GM12872 (cell line): ENCODE data around the gene AKR1E2.

Source experiments
- TF ChIP-seq, protein P1 (sequence below): IDR thresholded peaks from 3 replicates; pipeline ENCODE4 v1.5.1; 2011; ENCODE audit warnings: low read depth, mild to moderate bottlenecking, low read length, moderate library complexity; ENCODE audit not compliant: insufficient read depth

AKR1E2 gene

GRCh38 chr10:4835494-4835918 lies 9.5 kb downstream of the AKR1E2 start:
- TF ChIP-seq, protein P1, sequence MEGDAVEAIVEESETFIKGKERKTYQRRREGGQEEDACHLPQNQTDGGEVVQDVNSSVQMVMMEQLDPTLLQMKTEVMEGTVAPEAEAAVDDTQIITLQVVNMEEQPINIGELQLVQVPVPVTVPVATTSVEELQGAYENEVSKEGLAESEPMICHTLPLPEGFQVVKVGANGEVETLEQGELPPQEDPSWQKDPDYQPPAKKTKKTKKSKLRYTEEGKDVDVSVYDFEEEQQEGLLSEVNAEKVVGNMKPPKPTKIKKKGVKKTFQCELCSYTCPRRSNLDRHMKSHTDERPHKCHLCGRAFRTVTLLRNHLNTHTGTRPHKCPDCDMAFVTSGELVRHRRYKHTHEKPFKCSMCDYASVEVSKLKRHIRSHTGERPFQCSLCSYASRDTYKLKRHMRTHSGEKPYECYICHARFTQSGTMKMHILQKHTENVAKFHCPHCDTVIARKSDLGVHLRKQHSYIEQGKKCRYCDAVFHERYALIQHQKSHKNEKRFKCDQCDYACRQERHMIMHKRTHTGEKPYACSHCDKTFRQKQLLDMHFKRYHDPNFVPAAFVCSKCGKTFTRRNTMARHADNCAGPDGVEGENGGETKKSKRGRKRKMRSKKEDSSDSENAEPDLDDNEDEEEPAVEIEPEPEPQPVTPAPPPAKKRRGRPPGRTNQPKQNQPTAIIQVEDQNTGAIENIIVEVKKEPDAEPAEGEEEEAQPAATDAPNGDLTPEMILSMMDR, result no peak

DNA sequence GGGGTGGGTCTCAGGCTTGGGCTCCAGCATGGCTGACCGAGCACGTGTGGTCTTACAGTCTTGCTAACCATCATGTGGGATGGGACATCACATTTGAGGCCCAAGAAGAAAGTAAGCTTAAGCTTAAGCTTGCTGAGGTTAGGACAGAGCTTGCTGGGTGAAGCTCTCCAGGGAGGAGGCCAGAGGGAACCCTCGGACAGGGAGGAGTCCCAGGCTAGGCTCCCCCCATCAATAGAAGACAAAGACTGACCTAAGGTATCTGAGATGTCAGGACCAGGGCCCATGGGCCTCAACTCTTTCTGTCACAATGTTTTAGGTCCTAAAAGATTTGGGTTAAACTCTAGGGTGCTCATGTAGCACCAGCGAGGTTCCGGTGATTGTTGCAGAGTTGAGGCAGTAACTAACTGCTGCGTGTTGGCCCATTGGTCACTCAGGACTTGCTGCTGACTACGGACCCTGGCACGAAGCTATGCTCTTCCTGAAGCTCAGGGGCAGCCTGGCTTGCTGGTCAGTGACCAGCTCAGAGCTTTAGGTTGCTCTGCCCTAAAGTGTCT lies 10.5 kb downstream of the AKR1E2 start:
- TF ChIP-seq, protein P1, result no peak

DNA sequence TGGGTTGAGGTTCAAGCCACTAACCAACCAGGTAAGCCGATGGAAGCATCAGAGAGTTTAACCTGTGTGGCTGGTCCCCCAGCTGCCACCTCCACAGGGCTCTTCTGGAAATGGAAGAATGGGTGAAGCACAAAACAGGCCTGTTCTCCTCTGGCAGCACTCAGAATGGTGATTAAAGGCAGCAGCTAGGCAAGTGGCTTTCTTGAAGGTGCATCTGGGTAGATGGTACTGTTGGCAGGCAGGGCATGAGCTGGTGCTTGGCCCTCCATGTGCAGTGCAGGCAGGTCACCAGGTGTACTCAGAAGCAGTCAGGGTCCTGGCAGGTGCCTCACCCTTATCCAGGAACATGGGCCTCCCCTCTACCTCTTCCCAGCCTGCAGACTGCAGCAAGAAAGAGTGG lies 11.5 kb downstream of the AKR1E2 start:
- TF ChIP-seq, protein P1, result no peak

DNA sequence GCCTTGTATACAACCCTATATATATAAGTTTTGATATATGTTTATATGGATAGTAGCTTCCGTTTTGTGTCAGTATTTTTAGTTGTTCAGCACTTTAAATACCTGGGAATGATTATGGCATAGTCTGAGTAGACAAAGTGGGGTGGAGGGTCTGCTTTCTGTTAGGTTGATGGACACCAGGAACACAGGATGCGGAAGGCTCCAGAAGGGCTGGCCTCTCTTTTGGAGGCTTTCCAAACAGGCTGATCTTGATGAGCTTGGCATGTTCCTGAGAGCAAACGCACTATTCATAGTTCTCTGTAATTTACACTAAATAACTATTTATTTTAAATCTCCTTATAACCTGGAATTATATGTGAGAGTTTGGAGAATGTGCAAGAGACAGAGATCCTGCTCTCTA lies 12.7 kb downstream of the AKR1E2 start:
- TF ChIP-seq, protein P1, result no peak

GRCh38 chr10:4839353-4839752 lies 13.3 kb downstream of the AKR1E2 start:
- TF ChIP-seq, protein P1, result no peak

DNA sequence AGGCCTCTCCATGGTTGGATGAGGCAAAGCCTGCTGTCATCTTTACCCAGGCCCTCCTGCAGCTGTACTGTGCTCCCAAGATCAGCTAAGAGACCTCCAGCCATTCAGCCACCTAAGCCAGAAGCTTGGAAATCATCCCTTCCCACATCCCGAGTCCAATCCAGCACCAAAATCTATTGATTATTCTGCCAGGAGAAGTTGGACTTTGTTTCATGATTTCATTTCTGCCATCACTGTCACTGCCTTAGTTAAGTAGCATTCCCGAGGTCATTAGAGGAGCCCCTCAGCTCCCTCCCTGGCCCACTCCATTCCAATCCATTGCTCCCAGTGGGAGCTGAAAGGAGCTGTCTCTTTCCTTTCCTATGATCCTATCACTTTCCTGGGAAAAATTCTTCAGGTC lies 14.1 kb downstream of the AKR1E2 start:
- TF ChIP-seq, protein P1, result no peak

DNA sequence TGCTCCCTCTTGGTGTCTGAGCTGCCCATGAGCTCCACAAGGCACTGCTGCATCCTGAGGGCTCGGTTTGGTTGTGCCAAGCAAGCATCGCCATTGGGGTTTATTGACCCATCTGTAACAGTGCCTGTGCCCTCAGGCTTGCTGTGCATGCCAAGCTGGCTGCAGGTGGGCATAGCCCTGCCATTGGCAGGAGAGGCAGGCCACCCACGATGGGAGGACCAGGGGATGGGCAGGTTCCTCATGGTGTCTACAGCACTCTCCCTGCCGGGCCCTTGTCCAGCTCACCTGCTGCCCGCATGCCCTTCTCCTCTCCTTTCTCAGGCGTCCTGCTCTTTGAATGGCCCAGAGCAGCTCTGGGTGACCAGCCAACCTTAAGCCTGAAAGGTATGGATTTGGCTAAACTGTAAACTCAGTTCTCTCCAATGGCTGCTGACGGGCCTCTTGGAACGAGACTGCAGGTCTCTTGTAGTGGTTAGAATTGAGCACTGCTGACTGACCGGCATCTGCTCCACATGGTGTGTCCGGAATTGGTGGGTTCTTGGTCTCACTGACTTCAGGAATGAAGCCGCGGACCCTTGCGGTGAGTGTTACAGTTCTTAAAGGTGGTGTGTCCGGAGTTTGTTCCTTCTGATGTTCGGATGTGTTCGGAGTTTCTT lies 17.6 kb downstream of the AKR1E2 start:
- TF ChIP-seq, protein P1, result no peak
